ENCODE data around the gene ZNF830.
"Not testable (repeated sequence)": the region's sequence is repeated elsewhere in the genome, so short reads cannot be mapped to it uniquely, and the experiment has no call there.

The ZNF830 gene

DNA sequence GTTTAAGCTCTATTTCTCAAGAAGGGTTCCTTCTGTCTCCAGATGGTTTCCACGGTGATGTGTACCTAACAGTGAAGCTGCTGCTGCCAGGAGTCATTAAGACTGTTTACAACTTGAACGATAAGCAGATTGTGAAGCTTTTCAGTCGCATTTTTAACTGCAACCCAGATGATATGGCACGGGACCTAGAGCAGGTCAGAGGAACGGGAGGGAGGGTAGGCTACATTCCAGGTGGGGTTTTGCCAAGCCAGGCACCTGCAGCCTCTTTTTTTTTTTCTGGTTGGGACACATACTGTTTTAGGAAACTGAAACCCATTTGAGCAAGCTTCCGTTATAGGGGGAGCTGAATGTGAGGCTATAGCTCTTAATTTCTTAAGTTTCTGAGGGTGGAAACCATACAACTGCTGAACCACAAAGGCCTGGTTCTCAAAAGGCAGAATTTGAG, 29.6 kb downstream of the ZNF830 start:
- no peak for DNase-seq (ENCODE audit: low read depth in 3 of 3, low spot score in 1 of 3)

GRCh38 chr17:34991606-34992005, 30.3 kb downstream of the ZNF830 start:
- DNase-seq (ENCODE audit: low read depth in 3 of 3, low spot score in 1 of 3) = no peak

DNA sequence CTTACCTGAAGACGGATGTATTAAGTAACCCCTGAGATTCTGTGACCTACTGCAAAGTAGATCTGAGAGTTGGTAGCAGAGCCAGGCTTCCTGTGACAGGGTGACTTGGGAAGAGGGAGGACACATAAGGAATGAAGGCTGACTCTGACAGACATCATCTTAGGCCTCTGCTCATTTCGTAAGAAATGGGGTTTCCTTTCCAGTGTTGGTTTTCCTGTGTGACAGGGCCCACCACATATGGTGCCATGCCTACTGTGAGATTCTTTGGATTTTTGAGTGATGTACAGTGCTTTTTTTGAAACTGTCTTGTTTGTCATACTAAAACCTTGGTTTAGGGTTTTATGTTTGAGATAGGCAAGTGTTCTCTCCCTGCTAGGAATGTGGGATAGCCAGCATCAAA, 31.7 kb downstream of the ZNF830 start:
- DNase-seq (ENCODE audit: low read depth in 3 of 3, low spot score in 1 of 3) = no peak

GRCh38 chr17:34996422-34997285, 35.3 kb downstream of the ZNF830 start:
- DNase-seq (ENCODE audit: low read depth in 3 of 3, low spot score in 1 of 3) = no peak

DNA sequence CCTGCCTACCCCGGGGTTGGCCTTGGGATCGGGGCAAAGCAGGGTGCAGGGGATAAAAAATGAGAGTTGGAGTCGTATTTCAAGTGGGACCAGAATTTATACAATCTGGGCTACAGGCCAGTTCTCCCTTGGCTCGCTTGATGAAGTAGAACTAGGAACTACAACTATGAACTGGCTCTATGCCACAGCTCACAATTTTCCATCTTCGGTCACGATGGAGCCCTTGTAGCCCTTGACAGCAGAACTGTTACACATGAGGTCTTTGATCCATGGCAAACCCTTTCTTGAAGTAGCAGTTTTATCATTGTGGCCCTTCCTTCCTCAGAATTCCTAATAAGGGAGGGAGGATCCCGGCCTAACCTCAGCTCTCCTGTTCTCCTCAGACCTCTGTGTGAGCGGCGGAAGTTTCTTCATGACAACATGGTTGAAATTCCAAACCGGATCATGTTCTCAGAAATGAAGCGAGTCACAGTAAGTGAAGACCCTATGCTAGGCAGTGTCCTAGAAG, 36.1 kb downstream of the ZNF830 start:
- no peak for DNase-seq (ENCODE audit: low read depth in 3 of 3, low spot score in 1 of 3)

- peak; percentile 56 to 70 (median 63) for DNase-seq (ENCODE audit: low read depth in 3 of 3, low spot score in 1 of 3)
These were observed 36.9 kb downstream of the ZNF830 start for GRCh38 chr17:34998205-34998604.

DNA sequence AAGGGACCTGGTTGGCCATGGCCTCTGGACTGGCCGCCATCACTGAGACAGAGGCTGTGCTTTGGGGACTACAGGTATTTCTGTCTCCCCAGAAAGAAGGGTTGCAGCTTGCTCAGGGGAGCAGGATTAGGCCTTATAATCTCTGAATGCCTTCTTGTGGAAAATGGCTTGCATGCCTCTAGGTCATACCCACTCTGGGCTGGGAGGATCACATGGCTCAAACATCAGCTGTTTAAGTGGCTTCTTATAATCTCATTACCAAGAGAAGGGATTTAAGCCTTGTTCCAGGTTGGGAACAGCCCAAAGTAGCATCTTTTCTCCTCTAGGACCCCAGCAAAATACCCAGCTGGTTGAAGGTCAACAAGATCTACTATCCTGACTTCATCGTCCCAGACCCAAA, 38.1 kb downstream of the ZNF830 start:
- DNase-seq (ENCODE audit: low read depth in 3 of 3, low spot score in 1 of 3) = no peak

DNA sequence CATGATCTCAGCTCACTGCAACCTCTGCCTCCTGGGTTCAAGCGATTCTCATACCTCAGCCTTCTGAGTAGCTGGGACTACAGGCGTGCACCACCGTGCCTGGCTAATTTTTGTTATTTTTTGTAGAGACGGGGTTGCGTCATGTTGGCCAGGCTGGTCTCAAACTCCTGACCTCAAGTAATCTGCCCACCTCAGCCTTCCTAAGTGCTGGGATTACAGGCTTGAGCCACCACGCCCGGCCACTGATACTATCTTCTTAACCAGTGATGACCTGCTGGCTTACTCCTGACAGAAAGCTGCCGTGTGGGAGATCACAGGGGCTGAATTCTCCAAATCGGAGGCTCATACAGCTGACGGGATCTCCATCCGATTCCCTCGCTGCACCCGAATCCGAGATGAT, 39.6 kb downstream of the ZNF830 start:
- DNase-seq (ENCODE audit: low read depth in 3 of 3, low spot score in 1 of 3) = not testable (repeated sequence)

DNA sequence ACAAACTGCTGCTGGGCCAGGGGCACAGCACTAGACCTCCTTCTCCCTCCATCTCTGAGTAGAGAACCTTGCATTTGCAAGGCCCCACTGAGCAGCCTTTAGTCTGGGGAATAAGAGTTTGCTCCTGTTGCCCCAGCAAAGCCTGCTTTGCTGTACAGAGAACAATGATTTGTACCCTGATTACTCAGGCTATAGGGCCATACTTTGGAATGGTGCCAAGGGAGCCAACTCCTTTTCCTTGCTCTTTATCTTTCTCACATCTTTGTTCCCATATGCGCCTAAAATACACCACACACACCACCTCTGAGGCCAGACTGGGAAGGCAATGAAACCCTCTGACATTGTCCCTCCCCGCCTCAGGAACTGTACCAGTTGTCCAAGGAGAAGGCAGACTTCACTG, 40.2 kb downstream of the ZNF830 start:
- no peak for DNase-seq (ENCODE audit: low read depth in 3 of 3, low spot score in 1 of 3)

- no peak for DNase-seq (ENCODE audit: low read depth in 3 of 3, low spot score in 1 of 3)
These were observed 41.7 kb downstream of the ZNF830 start for GRCh38 chr17:35002876-35003551.

- no peak for DNase-seq (ENCODE audit: low read depth in 3 of 3, low spot score in 1 of 3)
These were observed 42.4 kb downstream of the ZNF830 start for GRCh38 chr17:35003778-35004177.

DNA sequence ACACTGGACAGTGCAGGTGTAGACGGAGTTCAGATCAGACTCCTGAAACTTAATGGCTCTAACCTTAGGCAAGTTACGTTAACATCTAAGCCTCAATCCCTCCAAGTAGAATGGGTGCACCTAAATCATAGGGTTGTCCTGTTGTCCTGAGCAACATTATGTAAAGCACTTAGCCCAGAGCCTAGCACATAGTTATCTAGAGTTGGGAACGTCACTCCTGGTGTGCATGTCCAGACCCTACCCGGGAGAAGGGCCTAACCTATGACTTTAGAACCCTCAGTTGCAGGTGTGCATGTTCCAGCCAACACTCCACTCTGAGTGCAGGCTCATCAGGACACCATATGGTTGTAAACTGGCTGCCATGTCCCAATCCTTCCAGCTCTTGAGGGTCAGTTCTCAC, 45.0 kb downstream of the ZNF830 start:
- no peak for DNase-seq (ENCODE audit: low read depth in 3 of 3, low spot score in 1 of 3)

- DNase-seq (ENCODE audit: low read depth in 3 of 3, low spot score in 1 of 3) = no peak
These were observed 45.6 kb downstream of the ZNF830 start for GRCh38 chr17:35006961-35007360.

- no peak for DNase-seq (ENCODE audit: low read depth in 3 of 3, low spot score in 1 of 3)
These were observed 48.8 kb downstream of the ZNF830 start for GRCh38 chr17:35010093-35010492.

GRCh38 chr17:35011671-35012216, 50.4 kb downstream of the ZNF830 start:
- DNase-seq (ENCODE audit: low read depth in 3 of 3, low spot score in 1 of 3) = no peak

Measured in stimulated activated CD4-positive, alpha-beta T cell treated with anti-CD3 and anti-CD28 coated beads, TNF-alpha, amount 100 ng/mL, for 1 hour (primary cell).